Measurements from ENCODE around the gene CPAMD8.
"Not testable (repeated sequence)": the region's sequence is repeated elsewhere in the genome, so short reads cannot be mapped to it uniquely, and the experiment has no call there.

Gene CPAMD8

GRCh38 chr19:16998635-16999194, 27.9 kb downstream of the CPAMD8 start:
- no peak for DNase-seq (ENCODE audit: extremely low spot score)
- ChIA-PET CTCF (no interaction called here), POLR2A (no interaction called here)
- TF ChIP-seq CTCF (IDR thresholded peaks at IDR 0.05; ENCODE audit: control extremely low read depth, extremely low read depth, low read depth, missing control alignments), result no peak

- CTCF ChIA-PET; POLR2A ChIA-PET; DNase-seq (ENCODE audit: extremely low spot score): not testable (repeated sequence)
These were observed 29.6 kb downstream of the CPAMD8 start for GRCh38 chr19:16996838-16997490.

- no peak for TF ChIP-seq CTCF (IDR thresholded peaks at IDR 0.05; ENCODE audit: control extremely low read depth, extremely low read depth, low read depth, missing control alignments)
- POLR2A ChIA-PET, result no interaction called here
- no peak for DNase-seq (ENCODE audit: extremely low spot score)
- CTCF ChIA-PET, result no interaction called here
These were observed 37.9 kb downstream of the CPAMD8 start for GRCh38 chr19:16988661-16989060.

- TF ChIP-seq CTCF (IDR thresholded peaks at IDR 0.05; ENCODE audit: control extremely low read depth, extremely low read depth, low read depth, missing control alignments), result no peak
- CTCF ChIA-PET, result no interaction called here
- POLR2A ChIA-PET, result no interaction called here
These were observed 41.2 kb downstream of the CPAMD8 start for GRCh38 chr19:16985403-16985802.

GRCh38 chr19:16982586-16982985, 44.0 kb downstream of the CPAMD8 start:
- DNase-seq (ENCODE audit: extremely low spot score); POLR2A ChIA-PET; CTCF ChIA-PET: not testable (repeated sequence)

More at GRCh38 chr19:16985403-16985802, 41.2 kb downstream of the CPAMD8 start:
- DNase-seq (ENCODE audit: extremely low spot score), result no peak

- ChIA-PET CTCF (no interaction called here), POLR2A (no interaction called here)
- TF ChIP-seq CTCF (IDR thresholded peaks at IDR 0.05; ENCODE audit: control extremely low read depth, extremely low read depth, low read depth, missing control alignments), result no peak
- no peak for DNase-seq (ENCODE audit: extremely low spot score)
These were observed 47.5 kb downstream of the CPAMD8 start for GRCh38 chr19:16978839-16979802.

GRCh38 chr19:16978156-16978555, 48.5 kb downstream of the CPAMD8 start:
- POLR2A ChIA-PET, result no interaction called here
- CTCF ChIA-PET, result no interaction called here
- no peak for TF ChIP-seq CTCF (IDR thresholded peaks at IDR 0.05; ENCODE audit: control extremely low read depth, extremely low read depth, low read depth, missing control alignments)
- no peak for DNase-seq (ENCODE audit: extremely low spot score)

All from GM10248 (cell line).